Transverse colon (tissue), 4 donors: Measurements from ENCODE around the gene REEP1.

Experiments
- POLR2A ChIP-seq: fragments of 450-650 bp; IDR thresholded peaks from one replicate; pipeline ENCODE4 v1.6.1; 2016; ENCODE audit warnings: antibody characterized with exemption, mild to moderate bottlenecking, moderate library complexity
- POLR2AphosphoS5 ChIP-seq, 3 donors: sonication (generic); formaldehyde crosslinking; IDR thresholded peaks; one replicate each; pipeline ENCODE4 v1.6.1; 2016; ENCODE audit warnings: antibody characterized with exemption in 3 of 3
- TF ChIP-seq, protein P1 (sequence below), 5 experiments: fragments of 200-600 bp in 3 of 5; fragments of 450-650 bp in 2 of 5; sonication (generic) in 3 of 5; IDR thresholded peaks; 1 replicate in 2 of 5; 2 replicates in 3 of 5; pipeline ENCODE4 v1.5.1; 2016 to 2017; ENCODE audit warnings: antibody characterized with exemption in 5 of 5, inconsistent platforms in 3 of 5, mild to moderate bottlenecking in 2 of 5, moderate library complexity in 1 of 5

DNA sequence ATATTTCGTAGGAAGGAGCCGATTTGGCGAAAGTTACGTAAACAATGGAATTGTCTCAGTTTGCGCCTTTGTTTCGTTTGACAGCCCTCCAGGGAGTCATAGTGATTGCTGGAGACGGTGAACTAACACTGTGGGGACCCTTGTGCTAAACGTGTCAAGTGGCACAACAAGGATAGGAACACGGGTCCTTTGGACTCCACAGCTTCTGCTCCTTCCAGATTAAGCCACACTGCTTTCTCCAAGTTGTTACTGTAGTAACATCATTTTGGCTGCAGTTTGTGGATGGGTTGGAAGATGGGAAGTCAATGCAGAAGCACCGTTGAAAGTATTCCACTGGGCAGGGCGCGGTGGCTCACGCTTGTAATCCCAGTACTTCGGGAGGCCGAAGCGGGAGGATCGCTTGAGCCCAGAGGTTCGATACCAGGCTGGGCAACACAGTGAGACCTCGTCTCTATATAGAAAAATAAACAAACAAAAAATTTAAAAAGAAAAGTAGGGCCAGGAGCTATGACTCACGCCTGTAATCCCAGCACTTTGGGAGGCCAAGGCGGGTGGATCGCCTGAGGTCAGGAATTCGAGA is 141.5 kb downstream of the REEP1 start:
- TF ChIP-seq, protein P1, sequence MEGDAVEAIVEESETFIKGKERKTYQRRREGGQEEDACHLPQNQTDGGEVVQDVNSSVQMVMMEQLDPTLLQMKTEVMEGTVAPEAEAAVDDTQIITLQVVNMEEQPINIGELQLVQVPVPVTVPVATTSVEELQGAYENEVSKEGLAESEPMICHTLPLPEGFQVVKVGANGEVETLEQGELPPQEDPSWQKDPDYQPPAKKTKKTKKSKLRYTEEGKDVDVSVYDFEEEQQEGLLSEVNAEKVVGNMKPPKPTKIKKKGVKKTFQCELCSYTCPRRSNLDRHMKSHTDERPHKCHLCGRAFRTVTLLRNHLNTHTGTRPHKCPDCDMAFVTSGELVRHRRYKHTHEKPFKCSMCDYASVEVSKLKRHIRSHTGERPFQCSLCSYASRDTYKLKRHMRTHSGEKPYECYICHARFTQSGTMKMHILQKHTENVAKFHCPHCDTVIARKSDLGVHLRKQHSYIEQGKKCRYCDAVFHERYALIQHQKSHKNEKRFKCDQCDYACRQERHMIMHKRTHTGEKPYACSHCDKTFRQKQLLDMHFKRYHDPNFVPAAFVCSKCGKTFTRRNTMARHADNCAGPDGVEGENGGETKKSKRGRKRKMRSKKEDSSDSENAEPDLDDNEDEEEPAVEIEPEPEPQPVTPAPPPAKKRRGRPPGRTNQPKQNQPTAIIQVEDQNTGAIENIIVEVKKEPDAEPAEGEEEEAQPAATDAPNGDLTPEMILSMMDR (IDR thresholded peaks at IDR 0.05) = no peak
- no peak for TF ChIP-seq POLR2AphosphoS5 (IDR thresholded peaks at IDR 0.05)
- TF ChIP-seq POLR2A = no peak
